Esophagus muscularis mucosa (tissue), 4 donors: ENCODE results near the gene MSI2. TPM values are rescaled to one million over a fixed set of nuclear protein-coding genes. Genes with fewer than 3 reads are reported as not detected.

Experiments
- DNase-seq: peaks from one replicate; pipeline ENCODE4 v3.0.0-alpha.2; 2017; ENCODE audit errors: extremely low spot score
- H3K27ac ChIP-seq, 4 donors: fragments of 200-600 bp; sonication (generic); replicated peaks in 1 of 4; 1 replicate in 3 of 4; 2 replicates in 1 of 4; pipeline ENCODE4 v1.5.1; 2016 to 2019; ENCODE audit warnings: mild to moderate bottlenecking in 1 of 4
- H3K27me3 ChIP-seq, 4 donors: fragments of 200-600 bp; sonication (generic); one replicate each; pipeline versions ENCODE4 v1.5.1 to v1.6.0; 2016 to 2019
- H3K36me3 ChIP-seq, 4 donors: fragments of 200-600 bp; sonication (generic); one replicate each; pipeline ENCODE4 v1.5.1; 2016 to 2019
- H3K4me1 ChIP-seq, 4 donors: fragments of 200-600 bp; sonication (generic); one replicate each; pipeline ENCODE4 v1.5.1; 2016 to 2019
- H3K4me3 ChIP-seq, 4 donors: fragments of 200-600 bp; sonication (generic); 1 replicate in 2 of 4; 2 replicates in 2 of 4; pipeline ENCODE4 v1.5.1; 2016 to 2019; ENCODE audit warnings: mild to moderate bottlenecking in 4 of 4, moderate library complexity in 1 of 4
- H3K9me3 ChIP-seq, 4 donors: fragments of 200-600 bp; sonication (generic); 1 replicate in 3 of 4; 2 replicates in 1 of 4; pipeline ENCODE4 v1.5.1; 2016 to 2019
- CTCF ChIP-seq, 3 experiments: fragments of 200-600 bp in 2 of 3; fragments of 450-650 bp in 1 of 3; sonication (generic) in 2 of 3; IDR thresholded peaks; one replicate each; pipeline ENCODE4 v1.5.1; 2017 to 2019; ENCODE audit warnings: antibody characterized with exemption in 3 of 3, mild to moderate bottlenecking in 2 of 3, moderate library complexity in 1 of 3
- EP300 ChIP-seq: sonication (generic); formaldehyde crosslinking; IDR thresholded peaks from one replicate; pipeline ENCODE4 v1.6.1; 2017; ENCODE audit warnings: antibody characterized with exemption
- POLR2A ChIP-seq: fragments of 450-650 bp; IDR thresholded peaks from one replicate; pipeline ENCODE4 v1.6.1; 2017; ENCODE audit warnings: antibody characterized with exemption, moderate library complexity, mild to moderate bottlenecking, low read depth
- POLR2AphosphoS5 ChIP-seq, 2 donors: sonication (generic); formaldehyde crosslinking; IDR thresholded peaks; one replicate each; pipeline ENCODE4 v1.6.1; 2017; ENCODE audit warnings: antibody characterized with exemption in 2 of 2
- WGBS: methylation state at CpG from one replicate; pipeline ENCODE4 v1.1.5; 2018; 5-methylcytosine and 5-hydroxymethylcytosine counted together
- intact Hi-C: fragments of 100-400 bp; cut with DNase I; formaldehyde crosslinking; loops from one replicate; pipeline ENCODE4 v1.15.1; 2023
- total RNA-seq, 4 donors: library from RNA; depleted of rRNA; stranded (reverse); fragments of >200 nt; gene quantifications; one replicate each; pipeline versions ENCODE4 v1.1.0 to v1.2.1, GENCODE V29; 2016

MSI2 gene
- total RNA-seq, 4 donors from 2014 or later, result 28.8 to 39.0 (median 29.6) TPM

- Histone ChIP-seq H3K27me3 (no peaks in the 10 kb centered on the region), H3K4me3 (no peak overlapping the region), H3K4me1 (peaks cover 20 to 44% (median 31%) of the 10 kb centered on the region in 4 donors), H3K9me3 (no peaks in the 10 kb centered on the region), H3K27ac (no peak overlapping the region), H3K36me3 (no peaks in the 10 kb centered on the region)
- DNase-seq, result no peak
- 55% methylated on average over 17 of the region's 17 CpGs for WGBS
- intact Hi-C loops, result no loop called here
- TF ChIP-seq EP300 (no peak), CTCF (IDR thresholded peaks at IDR 0.05) (no peak), POLR2AphosphoS5 (IDR thresholded peaks at IDR 0.05) (peak; percentile 56 to 72), POLR2A (no peak)
These were observed 285.4 kb downstream of the MSI2 start for GRCh38 chr17:57541472-57542394.

GRCh38 chr17:57542510-57542909 is 286.2 kb downstream of the MSI2 start:
- peaks cover 13 to 39% (median 29%) of the 10 kb centered on the region in 4 donors for H3K4me1 ChIP-seq
- H3K36me3 ChIP-seq, result no peaks in the 10 kb centered on the region
- H3K27ac ChIP-seq, result no peak overlapping the region
- intact Hi-C loops, result no loop called here
- no peaks in the 10 kb centered on the region for H3K27me3 ChIP-seq
- no peak overlapping the region for H3K4me3 ChIP-seq
- TF ChIP-seq CTCF (IDR thresholded peaks at IDR 0.05) (no peak), EP300 (no peak), POLR2AphosphoS5 (IDR thresholded peaks at IDR 0.05) (no peak), POLR2A (no peak)
- 100% methylated on average over 4 of the region's 4 CpGs for WGBS
- no peaks in the 10 kb centered on the region for H3K9me3 ChIP-seq
- DNase-seq, result no peak

DNA sequence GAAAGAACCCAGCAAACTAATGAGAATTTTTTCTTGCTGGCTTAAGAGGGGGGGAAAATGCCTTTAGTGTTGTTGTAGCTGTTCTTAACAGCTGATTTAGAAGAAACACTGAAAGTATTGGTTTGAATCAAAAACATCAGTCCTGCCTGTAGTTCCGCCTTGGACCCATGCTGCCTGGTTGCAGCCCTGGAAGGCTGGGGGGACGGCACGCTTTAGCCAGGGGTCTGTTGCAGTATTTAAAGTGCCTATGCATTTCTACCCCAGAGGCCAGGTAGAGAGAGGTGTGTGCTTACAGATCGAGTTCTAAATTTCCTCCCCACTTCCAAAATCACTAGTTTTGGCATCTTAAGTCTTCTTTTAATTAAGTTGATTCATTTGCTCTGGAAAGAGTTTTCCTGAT is 286.9 kb downstream of the MSI2 start:
- no peak overlapping the region for H3K27ac ChIP-seq
- WGBS, result 100% methylated on average over 4 of the region's 4 CpGs
- intact Hi-C loops, result no loop called here

GRCh38 chr17:57544401-57544800 is 288.1 kb downstream of the MSI2 start:
- no peak overlapping the region for H3K4me3 ChIP-seq
- peaks cover 8 to 34% (median 20%) of the 10 kb centered on the region in 4 donors for H3K4me1 ChIP-seq
- no peaks in the 10 kb centered on the region for H3K27me3 ChIP-seq
- intact Hi-C loops, result no loop called here
- no peak overlapping the region for H3K27ac ChIP-seq
- DNase-seq, result no peak
- TF ChIP-seq CTCF (IDR thresholded peaks at IDR 0.05), result no peak
- no peak for TF ChIP-seq EP300
- TF ChIP-seq POLR2A, result no peak
- 69% methylated on average over 3 of the region's 5 CpGs for WGBS
- H3K9me3 ChIP-seq, result no peaks in the 10 kb centered on the region
- no peaks in the 10 kb centered on the region for H3K36me3 ChIP-seq

More for the DNA sequence above, 286.9 kb downstream of the MSI2 start:
- H3K4me3 ChIP-seq, result no peak overlapping the region
- H3K27me3 ChIP-seq, result no peaks in the 10 kb centered on the region
- DNase-seq, result no peak
- H3K9me3 ChIP-seq, result no peaks in the 10 kb centered on the region
- H3K4me1 ChIP-seq, result peaks cover 12 to 41% (median 28%) of the 10 kb centered on the region in 4 donors
- no peak for TF ChIP-seq CTCF (IDR thresholded peaks at IDR 0.05)
- TF ChIP-seq POLR2AphosphoS5 (IDR thresholded peaks at IDR 0.05), result no peak
- no peak for TF ChIP-seq EP300
- TF ChIP-seq POLR2A, result no peak
- H3K36me3 ChIP-seq, result no peaks in the 10 kb centered on the region
